Activated CD4-positive, alpha-beta T cell treated with anti-CD3 and anti-CD28 coated beads, Interleukin-2, amount 50 U/mL, for 1 hour (primary cell): ENCODE measurements around the gene GPLD1.

Source experiments
- DNase-seq: peaks from one replicate; pipeline ENCODE4 v3.0.0-alpha.2; 2020

Gene GPLD1

DNA sequence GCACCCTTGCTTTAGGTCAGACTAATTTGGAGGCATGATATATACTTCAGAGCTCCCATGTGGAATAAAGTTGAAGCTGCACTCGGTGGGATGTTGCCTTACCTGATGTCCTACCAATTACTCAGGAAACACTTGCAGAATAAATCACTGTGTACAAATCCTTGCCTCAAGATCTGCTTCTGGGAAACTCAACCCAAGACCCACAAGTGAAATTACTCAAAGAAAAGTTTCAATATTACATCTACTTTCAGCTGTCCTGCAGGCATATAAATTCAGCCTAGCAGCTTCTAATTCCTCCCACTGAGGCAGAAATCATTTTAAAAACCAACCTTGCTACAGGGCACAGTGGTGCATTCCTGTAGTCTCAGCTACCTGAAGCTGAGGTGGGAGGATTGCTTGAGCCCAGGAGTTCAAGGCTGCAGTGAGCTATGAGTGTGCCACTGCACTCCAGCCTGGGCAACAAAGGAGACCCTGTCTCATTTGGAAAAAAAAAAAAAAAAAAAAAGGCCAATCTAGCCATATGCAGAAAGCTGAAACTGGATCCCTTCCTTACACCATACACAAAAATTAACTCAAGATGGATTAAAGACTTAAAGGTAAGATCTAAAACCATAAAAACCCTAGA lies 110.8 kb downstream of the GPLD1 start:
- no peak for DNase-seq
